Measurements from ENCODE around the gene PHLDA3.
A peak's percentile ranks its signal among the peaks of the same experiment; 100 is the strongest.

Gene PHLDA3

DNA sequence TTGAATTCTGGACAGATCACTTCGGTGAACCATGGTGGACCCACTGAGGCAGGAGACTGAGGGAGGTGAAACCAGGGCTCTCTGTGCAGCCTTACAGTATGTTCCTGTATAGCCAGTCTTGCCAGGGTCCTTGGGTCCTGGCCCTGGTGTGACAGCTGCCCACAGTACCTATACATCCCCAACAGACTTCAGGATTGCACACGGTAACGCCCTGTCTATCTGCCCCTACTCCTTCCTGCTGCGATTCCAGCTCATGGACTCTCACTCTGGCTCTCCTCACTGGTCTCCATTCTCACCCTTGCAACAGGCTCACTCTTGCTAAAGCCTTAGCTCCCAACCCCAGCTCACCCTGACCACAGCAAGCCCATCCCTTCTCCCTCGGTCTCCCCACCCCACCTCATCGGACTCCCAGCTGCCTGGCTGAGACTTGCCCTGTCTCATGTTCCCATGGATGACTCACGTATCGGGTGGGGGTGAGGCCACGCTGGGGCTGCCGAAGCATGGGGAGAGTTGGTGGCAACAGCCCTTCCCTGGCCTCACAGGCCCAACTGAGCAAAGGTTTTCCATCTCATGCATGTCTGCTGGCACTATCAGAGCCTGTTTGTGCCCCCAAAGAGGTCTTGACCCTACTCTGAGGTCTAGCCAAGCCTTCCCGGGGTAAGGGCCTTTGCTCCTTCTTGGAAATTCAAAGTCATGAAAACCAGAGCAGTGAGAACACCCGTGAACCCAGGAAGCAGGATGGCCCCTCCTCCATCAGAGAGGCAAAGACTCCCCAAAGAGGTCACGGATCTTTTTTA lies 7.1 kb downstream of the PHLDA3 start:
- DNase-seq (ENCODE audit: low spot score): peak; percentile 58

- DNase-seq (ENCODE audit: low spot score): no peak
Measured at GRCh38 chr1:201460814-201461644, 8.0 kb downstream of the PHLDA3 start.

GRCh38 chr1:201459775-201460174 lies 9.2 kb downstream of the PHLDA3 start:
- no peak for DNase-seq (ENCODE audit: low spot score)

DNA sequence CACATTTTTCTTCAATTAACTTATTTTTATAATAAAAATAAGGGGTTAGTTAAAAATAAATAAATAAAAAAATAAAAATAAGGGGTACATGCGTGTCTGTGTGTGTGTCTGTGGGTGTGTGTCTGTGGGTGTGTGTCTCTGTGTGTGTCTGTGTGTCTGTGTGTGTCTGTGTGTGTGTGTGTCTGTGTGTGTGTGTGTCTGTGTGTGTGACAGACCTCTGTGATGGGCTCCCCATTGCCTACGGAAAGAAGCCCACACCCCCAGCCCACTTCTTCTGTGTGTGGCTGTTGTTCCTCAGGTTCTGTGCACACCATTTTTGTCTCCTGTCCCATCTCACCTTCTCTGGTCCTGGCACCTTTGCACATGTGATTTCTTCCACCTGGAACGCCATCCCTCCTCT lies 9.9 kb downstream of the PHLDA3 start:
- DNase-seq (ENCODE audit: low spot score): no peak

DNA sequence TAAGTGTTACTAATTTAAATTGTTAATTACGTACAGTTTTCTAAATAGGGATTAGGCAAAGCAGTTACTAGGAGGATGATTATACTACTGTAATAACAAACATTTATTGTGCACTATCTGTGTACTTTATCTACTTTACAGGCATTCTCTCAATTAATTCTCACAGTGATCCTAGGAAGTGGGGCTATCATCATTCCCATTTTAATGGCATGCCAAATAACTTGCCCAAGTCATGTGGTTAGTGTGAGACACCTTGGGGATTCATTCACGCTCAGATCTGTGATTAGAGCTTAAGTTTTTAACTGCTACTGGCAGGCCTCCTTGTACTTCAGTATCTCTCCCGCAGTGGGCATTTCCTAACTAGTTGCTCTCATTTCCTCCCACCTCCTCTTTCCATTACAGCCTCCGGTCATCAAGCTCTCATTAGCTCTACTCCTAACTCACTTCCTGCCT lies 11.5 kb downstream of the PHLDA3 start:
- DNase-seq (ENCODE audit: low spot score): no peak

DNA sequence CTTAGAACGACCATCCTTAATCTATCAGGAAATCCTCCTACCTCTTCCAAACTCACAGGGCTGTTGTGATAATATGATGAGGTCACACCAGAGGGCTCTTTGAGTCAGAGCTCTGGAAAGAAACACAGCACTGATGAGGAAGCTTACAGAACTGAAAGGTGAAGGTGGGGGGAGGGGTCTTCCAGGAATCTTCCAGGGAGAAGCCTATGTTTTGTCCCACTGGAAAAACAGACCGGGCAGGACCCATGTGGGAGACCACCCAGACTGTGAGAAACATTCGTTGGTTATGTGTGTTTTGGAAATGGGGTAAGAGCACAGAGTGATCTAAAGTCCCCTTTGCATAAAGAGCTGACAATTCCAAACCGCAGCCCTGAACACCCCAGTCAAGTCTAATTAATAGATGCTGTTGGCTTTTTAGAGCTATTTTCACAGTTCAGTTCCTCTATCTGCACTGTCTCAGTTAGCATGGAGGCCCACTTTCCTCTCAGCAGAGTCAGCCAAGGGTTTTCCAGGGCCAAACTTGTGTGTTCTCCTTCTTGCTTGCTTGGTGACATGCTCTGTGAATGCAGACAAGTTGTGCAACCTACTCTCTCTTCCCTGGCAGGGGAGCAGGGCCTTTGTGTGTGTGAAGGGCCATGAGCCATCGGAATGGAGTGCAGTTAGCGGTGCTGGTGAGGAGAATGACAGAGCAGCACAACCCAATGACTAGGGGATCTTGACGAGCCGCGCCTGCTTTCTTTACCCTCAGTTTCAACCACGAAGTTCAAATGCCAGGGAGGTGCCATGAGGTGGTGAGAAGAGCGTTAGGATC lies 12.3 kb downstream of the PHLDA3 start:
- peak; percentile 60 for DNase-seq (ENCODE audit: low spot score)

- no peak for DNase-seq (ENCODE audit: low spot score)
Measured at GRCh38 chr1:201455098-201455497, 13.9 kb downstream of the PHLDA3 start.

GRCh38 chr1:201454608-201455007 lies 14.4 kb downstream of the PHLDA3 start:
- DNase-seq (ENCODE audit: low spot score): no peak

- no peak for DNase-seq (ENCODE audit: low spot score)
Measured at GRCh38 chr1:201452866-201453265, 16.1 kb downstream of the PHLDA3 start.

- peak; percentile 75 for DNase-seq (ENCODE audit: low spot score)
Measured at GRCh38 chr1:201450721-201451291, 18.2 kb downstream of the PHLDA3 start.

DNA sequence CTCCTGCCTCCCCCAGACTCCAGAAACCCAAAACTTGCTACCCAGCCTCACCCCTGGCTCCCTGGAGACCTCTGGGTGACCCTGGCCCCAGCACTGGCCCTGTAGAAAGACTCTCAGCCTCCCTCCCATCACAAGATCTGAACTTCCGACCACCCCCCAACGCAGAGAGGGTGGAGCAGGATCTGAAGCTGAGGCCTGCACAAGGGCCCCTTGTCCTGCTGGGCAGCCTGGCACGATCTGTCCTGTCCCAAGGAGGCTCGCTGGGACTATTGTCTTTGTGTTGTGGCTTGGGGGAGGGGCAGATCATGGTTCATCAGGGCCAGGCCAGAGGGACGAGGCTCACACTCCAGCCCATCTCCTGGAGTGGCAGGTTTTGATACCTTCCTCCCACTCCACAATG lies 20.0 kb downstream of the PHLDA3 start:
- DNase-seq (ENCODE audit: low spot score): peak; percentile 94

DNA sequence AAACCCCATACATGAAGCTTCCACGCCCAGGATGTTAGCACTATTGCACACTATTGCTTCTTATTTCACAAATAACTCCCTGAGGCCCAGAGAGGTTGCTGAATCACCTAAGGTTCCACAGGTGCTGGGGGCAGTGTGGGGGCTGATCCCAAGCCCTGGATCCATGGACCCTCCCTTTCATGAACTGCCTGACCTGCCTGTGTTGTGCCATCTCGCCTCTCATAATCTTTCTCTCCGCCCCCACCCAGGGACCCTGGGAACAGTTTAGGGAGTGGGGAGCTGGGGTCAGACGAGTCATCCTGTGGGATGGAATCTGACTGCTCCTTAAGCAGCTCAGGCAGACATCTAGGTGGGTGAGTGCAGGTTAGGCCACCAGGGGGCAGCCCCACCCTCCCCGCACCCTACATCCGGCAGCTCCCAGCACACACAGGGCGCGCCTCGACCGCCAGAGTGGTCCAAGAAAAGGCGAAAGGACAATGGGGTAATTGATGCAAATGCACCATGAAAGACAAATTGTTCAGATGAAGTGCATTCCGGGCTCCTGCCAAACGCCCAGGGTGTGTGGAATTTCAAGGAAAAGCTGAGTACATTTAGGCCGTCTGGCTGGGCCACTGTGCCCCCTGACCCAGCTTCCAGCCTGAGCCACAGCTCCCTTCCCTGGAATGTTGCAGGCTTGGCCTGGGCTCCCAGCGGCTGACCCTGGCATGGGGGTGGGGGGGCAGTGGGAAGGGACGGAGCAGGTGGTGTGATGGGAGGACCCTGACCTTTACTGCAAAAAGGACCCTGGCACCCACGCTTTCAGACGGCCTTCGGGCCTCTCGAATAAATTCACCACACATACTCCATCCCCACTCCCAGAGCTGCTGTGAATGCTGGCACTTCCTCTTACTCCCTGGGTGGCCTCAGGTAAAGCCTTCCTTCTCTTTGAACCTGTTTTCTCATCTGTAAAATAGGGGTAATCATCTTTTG lies 20.8 kb downstream of the PHLDA3 start:
- peak; percentile 96 for DNase-seq (ENCODE audit: low spot score)

GRCh38 chr1:201445310-201445709 lies 23.7 kb downstream of the PHLDA3 start:
- no peak for DNase-seq (ENCODE audit: low spot score)

DNA sequence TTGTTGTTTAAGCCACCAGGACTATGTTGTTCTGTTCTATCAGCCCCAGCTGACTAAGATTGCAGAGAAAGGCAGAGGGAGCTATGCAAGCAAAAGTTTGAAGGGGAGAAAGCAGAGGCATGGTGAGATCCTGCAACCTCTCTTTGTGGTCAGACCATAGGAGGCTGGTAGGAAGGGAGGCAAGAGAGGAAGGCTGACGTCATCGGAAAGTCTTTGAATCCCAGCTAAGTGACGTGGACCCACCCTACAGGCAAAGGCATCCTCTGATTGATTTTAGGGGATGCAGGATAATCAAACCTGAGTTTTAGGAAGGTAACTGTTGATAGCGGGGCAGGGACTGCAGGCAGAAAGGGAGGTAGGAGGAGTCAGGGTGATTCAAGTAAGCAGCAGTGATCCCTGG lies 24.2 kb downstream of the PHLDA3 start:
- DNase-seq (ENCODE audit: low spot score): no peak

- no peak for DNase-seq (ENCODE audit: low spot score)
Measured at GRCh38 chr1:201443747-201444146, 25.2 kb downstream of the PHLDA3 start.

DNA sequence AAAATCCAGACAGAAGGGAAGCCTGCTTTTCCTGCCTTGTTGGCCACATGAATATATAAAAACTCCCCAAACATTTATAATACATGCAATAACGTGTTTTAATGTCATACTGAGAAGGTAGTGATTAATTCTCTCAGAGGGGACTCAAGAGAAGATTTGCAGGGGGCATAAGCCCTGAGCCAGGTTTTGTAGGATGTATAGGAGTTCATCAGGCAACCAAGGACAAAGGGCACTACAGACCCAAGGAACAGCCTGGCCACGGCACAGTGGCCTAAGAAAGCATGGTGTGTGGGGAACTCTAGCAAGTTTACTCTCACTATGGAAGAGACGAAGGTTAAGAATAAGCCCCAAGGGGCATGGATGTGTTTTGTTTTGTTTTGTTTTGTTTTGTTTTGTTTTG lies 32.0 kb downstream of the PHLDA3 start:
- no peak for DNase-seq (ENCODE audit: low spot score)

GRCh38 chr1:201436393-201436792 lies 32.6 kb downstream of the PHLDA3 start:
- DNase-seq (ENCODE audit: low spot score): no peak

DNA sequence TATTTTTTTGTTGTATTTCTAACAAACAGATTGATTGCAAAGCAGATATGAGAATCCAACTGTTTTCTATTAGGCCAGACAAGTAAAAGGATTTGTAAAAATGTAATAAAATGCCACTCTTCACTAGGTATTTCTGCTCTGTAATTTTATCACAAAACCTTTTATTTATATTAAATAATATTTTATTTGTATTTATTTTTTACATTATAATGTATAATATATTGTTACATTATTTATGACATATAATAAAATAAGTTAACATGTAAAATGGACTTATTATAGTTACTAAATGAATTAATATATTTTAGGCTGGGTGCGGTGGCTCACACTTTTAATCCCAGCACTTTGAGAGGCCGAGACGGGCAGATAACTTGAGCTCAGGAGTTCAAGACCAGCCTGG lies 34.7 kb downstream of the PHLDA3 start:
- no peak for DNase-seq (ENCODE audit: low spot score)

DNA sequence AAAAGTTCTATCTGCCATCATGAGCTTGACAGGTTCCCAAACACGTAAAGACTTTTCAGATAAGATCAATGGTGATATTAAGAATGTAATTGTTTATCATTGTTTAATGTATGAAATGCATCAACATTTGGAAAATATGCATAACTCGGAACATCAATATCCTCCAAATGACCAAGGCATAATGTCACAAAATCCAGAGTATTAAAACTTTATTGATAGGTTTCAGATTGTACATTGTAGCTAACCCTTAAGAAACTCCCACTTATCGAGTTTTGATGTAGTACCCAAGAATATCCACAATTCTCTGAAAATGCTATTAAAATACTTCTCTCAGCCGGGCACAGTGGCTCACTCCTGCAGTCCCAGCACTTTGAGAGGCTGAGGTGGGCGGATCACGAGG lies 35.4 kb downstream of the PHLDA3 start:
- DNase-seq (ENCODE audit: low spot score): no peak

DNA sequence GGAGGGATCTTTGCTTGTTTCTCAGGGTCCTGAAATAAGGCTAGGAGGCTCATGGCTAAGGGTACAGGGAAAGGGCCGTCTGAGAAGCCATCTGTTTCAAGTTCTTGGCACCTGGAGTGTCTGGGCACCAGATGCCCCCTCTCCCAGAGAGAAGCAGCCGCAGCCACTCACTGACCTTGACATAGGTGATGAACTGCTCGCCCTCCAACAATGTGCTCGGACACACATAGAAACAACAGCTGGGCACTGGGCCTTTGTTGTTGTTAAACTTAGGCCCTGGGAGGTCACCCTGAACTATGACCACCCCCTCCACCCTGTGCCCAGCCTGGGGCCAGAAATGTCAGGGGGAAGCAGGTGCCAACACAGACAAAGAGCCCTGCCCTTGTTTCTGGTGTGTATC lies 38.2 kb downstream of the PHLDA3 start:
- no peak for DNase-seq (ENCODE audit: low spot score)
